Measurements from ENCODE around the gene PRRT4.

PRRT4 gene

DNA sequence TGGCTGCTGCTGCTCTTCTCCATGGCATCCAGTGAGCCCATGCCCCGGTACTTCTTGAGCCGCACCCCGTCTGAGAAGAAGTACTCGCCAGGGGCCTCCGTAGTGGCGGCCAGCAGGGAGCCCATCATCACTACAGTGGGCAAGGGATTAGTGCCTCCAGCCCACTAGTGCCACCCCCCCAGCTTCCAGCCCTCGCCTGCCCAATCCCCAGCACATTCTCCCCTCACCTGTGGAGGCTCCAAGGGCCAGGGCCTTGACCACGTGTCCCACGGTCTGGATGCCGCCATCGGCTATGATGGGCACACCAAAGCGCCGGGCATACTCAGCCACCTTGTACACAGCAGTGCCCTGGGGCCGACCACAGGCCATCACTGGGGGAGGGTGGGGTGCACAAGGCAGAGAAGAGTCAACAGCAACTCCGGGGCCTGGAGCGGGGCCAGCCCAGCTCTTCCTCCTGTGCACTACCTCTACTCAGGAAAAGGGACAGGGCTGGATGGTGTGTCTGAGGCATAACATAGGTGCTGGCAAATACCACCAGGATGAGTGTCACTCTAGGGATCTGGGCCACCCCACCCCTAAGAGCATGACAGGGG is 33.5 kb upstream of the PRRT4 start:
- no peak for DNase-seq

DNA sequence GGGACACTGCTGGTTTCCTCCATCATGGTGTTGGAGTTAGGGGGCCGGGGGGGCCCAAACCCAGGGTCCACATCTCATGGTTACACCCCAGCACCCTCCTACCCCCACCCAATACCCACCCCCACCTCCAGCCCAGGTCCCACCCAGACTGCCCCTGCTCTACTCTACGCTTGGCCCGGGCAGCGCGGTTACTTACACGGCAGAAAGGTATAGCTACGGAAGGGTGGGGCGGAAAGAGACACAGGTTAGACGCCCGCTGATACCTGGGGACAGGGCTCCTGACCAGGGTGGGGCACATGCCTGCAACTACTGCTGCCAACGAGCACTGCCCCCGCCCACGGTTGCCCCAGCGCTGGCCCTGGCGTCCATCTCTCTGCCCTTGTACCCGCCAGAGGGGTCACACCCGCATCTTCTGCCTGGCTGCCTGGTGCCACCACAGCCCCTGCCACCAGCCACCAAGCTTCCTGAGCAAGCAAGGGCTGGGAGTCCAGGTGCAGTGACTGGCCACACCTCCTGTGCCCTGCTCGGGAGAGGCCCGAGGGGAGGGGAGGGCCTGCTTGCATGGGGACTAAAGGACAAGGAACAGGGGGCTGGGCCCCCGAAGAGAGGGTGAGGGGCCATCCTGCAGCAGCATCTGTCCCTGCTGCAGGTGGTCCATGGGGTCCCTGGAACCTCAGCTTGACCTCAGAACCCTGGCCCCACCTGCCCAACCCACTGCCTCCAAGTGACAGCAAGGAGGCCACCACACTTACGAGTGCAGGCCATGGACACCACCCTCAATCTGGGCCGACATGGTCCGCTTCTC is 32.2 kb upstream of the PRRT4 start:
- DNase-seq, result no peak

DNA sequence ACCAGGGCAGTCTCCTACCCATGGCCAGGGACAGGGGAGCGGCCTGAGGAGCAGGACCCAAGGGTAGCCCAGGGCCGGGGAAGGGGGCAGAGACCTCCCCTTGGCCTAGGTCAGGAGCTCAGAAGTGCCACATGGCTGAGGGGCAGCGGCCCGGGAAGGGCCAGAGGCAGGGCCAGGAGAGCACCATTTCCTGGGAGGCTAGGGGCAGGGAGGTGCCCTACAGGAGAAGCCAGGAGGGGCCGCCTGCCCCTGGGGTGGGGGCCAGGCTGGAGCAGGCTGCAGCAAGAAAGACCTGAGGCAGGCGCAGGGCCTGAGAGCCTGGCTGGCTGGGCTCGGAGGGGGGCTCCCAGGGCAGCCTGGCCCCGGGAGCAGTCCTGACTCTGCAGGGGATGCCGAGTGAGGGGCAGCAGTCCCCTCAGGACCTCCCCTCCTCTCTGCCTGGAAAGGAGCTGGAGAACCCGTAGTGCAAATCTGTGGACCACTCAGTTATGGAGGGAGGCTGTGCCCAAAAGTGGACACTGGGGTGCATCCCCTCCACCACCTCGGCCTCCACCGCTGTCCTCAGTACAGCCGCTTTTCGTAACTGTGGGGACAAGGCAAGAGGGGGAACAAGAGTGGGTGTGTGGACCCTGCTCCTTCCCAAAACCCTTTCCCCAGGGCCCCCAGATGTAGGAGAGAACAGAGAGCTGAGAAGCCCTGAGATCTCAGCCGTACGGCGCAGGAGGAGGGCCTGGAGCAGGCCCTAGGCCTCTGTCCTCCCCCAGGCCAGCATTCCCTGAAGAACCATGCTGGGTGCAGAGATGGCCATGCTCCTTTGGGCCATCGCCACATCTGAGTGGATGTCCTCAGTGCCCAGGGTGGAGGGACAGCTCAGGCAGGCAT is 31.2 kb upstream of the PRRT4 start:
- DNase-seq, result no peak

DNA sequence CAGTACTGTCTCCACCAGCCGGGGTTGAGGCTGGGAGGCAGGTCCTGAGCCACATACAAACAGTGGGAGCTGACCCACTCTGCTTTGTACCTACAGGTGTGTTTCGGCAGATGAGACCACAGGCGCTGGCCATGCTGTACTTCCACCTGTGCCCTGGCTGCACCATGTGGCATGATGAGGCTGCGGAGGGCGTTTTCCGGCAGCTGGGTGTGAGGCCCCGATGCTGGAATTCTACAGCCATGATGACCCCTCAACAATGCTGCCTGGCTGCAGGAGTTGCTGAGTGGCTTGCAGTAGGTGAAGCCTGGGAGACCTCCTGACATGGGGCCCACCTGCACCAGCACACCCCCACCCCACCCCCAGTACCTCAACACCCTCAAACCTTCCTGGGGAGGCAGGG is 30.3 kb upstream of the PRRT4 start:
- DNase-seq, result no peak

DNA sequence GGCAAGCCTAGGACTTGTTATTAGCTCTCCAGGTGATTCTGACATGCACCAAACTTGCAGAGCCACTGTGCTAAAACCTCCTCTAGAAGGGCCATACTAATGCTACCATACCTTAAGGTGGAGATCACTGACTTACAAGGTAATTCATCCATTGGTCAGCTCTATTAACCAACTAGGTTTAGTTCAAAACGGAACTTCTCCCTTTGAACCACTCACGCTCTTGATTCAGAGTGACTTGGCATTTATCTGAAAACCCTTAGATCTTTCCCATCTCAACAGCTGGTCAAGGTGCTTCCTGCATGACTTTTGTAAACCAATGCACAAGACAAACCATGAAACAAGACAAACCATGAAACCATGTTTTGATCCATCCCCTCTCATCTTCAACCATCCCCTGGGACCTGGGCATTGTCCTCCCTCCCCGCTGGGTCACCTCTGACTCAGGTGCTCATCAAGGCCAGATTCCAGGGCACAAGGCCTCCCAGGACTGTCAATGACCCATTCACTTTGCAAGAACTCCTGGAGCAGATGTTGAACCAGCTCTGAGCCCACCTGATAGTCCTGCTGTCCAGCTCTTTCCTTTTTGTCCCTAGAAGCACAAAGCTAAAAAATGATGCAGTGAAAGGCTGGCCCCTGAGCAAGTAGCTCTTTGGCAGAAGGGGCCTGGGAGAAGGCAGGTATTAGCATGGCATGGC is 29.5 kb upstream of the PRRT4 start:
- DNase-seq, result no peak

DNA sequence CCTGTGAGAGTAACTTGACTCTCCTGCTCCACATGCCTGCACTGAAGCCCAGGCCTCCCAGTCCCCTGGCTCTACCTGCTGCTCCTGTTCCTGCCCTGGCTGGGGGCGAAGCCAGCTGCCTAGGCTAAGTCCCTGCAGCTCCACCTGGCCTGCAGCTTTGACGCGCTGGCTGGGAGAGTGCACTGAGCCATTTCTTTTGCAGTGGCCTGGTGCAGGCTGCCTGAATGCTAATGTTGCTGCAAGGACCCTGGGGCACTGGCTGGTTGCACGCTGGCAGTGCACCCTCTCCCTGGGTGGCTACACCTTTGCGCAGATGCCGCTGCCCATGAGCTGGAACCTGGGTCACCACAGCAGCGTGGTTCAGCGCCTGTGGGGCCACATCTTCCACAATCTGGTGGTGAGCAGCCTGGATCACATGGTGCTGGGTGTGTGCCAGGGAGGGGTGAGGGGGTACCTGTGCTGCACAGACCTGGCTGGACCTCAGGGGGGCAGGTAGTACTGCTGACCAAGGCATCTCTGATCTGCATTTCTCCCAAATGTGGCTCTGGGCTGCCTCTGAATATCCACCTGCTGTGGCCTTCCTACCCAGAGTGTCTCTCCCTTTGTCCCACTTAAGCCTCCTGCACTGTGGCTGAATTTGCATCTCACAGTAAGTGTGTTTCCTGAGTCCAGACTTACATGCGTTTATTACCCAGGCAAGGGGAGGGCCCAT is 28.3 kb upstream of the PRRT4 start:
- DNase-seq, result no peak

DNA sequence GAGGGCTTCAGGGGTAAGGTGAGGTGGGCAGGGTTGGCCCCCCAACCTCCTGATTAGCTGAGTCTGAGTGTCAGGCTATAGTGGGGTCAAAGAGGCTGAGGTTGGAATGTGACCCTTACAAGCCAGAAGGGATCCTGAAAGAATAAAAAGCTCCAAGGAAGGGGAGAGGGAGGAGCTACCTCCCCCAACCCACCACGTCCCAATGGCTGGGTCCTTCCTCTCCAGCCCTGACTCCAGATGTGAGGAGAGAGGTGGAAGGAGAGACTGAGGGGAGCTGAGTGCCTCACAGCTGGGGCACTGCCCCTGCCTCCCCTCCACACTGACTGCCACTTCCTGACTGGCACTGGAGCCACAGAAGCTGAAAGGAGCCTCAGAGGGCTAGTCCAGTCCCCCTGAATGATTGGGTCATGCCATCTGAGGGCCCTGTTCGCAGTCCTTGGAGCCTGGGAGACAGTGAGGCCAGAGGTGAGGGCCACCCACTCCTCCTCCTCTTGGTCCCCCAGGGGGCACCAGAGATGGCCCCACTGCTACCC is 27.7 kb upstream of the PRRT4 start:
- DNase-seq, result no peak

DNA sequence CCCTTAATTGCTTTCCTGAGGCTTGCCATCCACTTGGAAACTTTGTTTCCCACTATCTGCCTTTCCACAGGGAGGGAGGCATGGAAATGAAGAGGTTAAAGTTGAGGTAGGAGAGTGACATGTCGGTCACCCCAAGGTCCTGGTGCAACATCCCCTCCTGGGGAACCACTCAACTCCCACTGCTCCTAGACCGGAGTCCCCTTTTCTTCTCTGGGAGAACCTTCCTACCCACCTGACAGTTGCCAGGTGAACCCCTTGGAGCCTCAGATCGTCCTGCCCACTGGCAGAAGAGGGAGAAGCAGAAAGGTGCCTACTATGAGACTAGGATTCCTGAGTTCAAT is 26.6 kb upstream of the PRRT4 start:
- no peak for DNase-seq

DNA sequence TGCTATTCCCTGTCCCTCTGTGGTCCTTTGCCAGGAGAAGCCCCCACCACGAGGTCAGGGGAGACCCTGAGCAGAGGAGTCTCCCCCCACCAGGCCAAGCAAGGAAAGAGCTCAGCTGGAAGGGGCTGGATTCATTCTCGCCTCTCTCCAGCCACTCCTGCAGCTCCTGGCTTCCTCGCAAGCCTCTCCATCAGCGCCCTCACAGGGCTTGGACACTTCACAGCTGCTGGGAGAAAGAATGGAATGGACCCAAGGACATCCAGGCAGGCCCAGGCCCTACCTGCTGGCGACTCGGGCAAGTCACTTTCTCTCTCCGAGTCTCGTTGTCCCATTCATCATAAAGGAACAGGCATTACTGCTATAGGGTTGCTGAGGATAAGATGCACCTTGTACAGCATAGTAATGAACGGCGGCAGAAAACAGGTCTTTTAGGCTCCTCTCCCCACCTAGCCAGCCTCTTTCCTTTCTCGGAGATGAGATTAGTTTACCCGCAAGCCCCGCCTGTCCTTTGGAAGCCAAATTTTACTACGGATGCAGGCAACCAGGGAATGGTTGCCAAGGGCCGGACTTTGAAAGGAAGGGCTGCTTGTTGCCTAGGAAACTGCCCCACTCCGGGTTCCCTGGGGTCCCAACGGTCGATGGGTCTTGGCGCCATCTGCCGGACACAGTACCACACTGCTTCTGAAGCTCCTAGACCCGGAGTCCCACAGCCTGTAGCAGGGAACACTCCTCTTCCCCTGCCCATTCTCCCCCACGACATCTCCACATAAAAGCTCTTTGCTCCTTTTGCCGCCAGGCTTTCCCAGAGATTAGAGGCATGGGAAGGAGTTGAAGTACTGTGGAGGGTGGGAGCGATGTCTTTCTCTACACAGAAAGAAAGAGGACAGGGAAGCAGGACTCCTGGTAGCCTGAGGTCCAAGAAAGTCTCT is 26.0 kb upstream of the PRRT4 start:
- DNase-seq, result peak; percentile 88

DNA sequence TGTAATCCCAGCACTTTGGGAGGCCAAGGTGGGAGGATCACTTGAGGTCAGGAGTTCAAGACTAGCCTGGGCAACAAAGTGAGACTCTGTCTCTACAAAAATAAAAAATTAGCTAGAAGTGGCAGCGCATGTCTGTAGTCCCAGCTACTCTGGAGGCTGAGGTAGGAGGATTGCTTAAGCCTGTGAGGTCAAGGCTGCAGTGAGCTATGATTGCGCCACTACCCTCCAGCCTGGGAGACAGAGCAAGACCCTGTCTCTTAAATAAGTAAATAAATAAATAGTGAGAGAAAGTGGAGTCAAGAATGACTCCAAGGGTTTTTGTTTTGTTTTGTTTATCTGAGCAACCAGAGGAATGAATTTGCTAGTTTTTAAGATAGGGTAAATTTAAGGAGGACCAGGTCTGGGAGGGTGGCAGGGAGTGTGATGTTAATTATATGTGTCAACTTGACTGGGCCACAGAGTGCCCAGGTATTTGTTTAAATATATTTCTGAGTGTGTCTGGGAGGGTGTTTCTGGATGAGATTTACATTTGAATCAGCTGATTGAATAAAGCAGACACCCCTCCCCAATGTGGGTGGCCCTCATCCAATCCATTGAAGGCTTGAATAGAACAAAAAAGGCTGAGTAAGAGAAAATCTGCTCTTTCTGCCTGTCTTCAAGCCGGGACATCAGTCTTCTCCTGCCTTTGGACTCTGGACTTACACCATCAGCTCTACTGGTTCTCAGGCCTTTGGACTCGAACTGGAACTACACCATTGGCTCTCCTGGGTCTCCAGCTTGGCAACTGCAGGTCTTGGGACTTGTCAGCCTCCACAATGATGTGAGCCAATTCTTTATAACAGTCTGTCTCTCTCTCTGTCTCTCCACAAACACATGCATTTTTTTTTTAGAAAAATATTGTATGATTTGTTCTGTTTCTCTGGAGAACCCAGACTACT is 24.8 kb upstream of the PRRT4 start:
- no peak for DNase-seq

DNA sequence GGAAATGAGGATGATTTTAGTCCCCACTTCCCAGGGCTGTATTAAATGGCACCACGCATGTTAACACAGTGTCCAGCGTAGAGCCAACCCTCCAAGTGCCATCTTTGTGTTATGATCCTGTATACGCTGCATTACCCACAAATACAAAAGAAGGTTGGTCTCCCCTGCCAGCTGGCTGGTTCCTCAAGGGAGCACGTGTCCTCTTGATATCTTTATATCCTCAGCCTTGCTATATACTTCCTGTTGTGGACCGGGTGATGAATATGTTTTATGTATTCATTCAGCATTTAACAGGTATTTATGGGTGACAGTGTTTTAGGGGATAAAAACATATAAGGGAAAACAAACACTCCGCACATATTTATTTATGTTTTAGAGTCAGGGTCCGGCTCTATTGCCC is 23.2 kb upstream of the PRRT4 start:
- no peak for DNase-seq

DNA sequence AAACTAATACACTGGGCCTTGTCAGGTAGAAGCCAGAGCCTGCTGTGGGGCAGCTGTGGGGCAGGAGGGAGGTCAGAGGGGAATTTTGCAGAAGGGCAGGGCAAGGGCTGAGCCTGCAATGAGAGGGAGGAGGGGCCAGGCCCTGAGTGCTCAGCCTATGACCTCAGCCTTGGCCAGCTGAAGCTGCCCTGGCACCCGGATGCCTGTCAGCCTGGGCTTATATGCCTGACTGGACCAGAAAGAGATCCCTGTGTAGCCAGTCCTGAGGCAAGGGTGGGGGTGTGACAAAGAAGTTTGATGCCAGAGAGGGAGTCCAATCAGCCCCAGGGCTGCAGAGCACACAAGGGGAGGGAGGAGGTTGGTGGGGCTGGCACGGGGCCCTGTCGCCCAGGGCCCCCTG is 22.3 kb upstream of the PRRT4 start:
- DNase-seq, result no peak

DNA sequence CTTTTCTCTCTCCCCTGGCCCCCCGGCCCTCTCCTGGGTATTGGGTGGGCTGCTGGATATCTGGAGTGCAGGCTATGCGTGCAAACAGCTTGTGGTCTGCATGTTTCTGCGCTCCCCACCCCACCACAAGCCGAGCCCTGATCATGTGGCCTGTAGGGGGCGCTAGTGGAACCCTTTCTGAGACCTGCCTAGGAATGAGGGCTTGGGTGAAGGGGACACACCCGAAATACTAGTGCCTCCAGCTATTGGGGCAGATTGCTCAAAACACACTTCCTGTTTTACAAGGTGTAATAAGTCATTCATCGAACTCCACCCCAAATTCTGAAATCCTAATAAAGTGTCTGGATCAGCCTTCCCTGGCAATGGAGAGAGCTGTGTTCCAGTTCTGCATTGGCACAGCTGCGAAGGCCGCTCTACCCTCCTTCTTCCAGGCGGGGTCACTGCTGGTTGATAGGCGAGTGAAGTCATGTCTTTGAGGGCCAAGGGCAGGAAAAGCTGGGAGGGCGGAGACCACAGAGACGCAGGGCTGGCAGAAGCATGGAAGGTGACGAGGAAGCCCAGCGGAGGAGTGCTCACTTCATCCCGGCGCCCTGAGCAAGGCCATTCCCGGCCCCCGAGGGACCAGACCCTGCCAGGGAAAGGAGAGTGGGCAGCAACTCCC is 19.8 kb upstream of the PRRT4 start:
- DNase-seq, result peak; percentile 74

DNA sequence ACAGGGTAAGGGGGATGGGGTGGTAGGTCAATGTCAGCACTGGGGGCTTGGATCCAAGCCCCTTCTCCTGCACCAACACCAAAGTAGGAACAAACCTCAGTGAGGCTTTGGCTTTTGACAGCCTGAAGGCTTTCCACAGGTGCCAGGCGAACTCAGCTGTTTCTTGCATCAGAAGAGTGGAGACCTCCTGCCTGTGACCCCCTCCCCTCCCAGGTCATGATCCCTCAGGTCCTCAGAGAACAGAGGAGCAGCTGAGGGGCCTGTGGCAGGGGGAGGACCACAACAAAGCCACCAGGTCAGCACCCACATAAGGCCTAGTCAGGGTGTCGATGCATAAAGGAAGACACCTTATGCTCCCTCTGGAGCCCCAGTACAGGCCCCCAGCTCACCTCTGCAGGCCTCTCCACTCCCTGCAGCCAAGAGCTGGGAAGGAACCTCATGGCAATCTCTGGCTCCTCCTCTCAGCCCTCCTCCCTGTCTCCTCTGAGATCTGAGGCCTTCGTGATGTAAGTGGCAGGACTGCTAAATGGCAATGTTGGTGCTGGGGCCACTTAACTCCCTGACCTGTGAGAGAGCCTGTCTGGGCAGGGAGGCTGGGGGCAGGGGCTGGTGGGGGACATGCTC is 19.1 kb upstream of the PRRT4 start:
- DNase-seq, result no peak

DNA sequence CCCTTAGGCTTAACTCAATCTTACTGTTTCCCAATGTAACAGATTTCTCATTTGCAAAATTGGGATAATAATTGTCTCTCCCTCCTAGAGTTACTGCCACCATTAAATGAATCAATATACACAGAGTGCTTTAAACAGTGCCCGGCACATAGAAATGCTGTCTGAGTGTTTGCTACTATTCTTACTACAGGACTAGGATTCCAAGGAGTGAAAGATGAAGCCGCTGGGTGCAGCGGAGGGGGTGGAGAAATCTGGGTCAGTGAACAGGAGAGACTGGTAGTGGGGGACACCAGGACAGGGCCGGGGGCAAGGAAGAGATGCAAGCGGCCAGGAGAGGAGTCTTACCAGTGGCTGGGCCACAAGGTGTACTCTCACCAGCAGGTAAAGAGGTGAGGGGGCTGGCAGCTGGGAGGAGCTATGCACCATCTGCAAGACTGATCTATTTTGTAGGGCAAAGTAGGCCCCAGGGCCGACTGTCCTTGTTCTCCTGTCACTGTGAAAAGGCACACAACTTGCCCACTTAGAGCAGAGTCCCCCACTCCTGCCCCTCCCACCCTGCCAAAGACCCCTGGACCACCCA is 18.5 kb upstream of the PRRT4 start:
- no peak for DNase-seq

DNA sequence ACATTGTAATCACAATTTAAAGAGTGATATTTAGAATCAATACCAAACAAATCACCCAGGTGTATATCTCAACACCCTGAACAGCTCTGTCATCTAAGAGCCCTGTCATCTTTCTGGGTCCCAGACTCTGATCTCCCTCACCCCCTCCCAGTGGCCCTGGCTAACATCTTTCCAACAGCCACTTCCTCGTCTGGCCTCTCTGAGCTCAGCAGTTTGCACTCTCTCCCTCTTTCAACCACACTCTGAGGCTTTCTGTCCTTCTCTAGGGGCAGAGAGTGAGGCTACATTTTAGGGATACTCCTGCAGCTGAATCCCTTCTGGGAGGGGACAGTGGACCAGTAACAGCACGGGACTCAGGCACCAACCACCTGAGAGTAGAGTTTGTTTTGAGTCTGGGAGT is 17.1 kb upstream of the PRRT4 start:
- no peak for DNase-seq

DNA sequence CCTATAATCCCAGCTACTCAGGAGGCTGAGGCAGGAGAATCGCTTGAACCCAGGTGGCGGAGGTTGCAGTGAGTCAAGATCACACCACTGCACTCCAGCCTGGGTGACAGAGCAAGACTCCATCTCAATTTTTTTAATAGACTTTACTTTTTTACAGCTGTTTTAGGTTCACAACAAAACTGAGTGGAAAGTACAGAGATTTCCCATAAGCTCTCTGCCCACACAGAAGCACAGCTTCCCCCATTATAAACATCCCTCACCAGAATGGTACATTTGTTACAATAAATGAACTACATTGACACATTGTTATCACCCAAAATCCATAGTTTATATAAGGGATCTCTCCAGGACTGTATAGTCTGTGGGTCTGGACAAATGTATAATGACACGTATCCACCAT is 14.6 kb upstream of the PRRT4 start:
- DNase-seq, result no peak

DNA sequence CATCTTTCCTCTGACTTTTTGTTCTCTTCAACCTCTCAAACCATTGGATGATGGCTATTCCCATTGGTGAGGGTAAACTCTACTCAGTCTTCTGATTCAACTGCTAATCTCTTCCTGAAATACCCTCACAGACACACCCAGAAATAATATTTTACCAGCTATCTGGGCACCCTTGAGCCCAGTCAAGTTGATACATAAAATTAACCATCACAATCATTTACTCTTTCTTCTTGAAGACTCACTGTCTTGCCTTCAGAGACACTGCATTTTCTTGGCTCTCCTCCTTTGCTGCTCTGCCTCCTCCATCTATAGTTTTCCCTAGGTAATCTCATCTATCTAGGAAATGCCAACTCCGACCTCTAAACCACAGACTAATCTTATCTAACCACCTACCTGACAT is 12.6 kb upstream of the PRRT4 start:
- no peak for DNase-seq

DNA sequence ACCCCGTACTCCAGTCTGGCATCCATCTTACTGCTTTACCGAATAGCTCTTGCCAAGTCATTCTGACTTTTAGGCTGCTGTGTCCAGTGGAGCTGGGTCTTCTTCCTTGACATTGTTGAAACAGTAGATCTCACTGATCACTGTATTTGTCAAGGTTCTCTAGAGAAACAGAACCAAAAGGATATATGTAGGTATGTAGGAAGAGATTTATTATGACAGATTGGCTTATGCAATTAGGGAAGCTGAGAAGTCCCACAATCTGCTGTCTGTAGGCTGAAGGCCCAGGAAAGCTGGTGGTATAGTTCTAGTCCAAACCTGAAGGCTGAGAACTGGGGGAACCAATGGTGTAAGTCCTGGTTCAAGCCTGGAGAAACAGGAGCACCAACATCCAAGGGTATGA is 12.1 kb upstream of the PRRT4 start:
- no peak for DNase-seq
